Rectal smooth muscle tissue (tissue), 1 donor: ENCODE measurements around the gene RNF130.
"Not testable (repeated sequence)": the region's sequence is repeated elsewhere in the genome, so short reads cannot be mapped to it uniquely, and the experiment has no call there.

Experiments
- H3K27ac ChIP-seq: one replicate; pipeline ENCODE4 v1.7.0; 2013; ENCODE audit warnings: low read depth, low read length, inconsistent platforms
- H3K27me3 ChIP-seq: one replicate; pipeline ENCODE4 v1.7.0; 2013; ENCODE audit warnings: low read length; ENCODE audit not compliant: control insufficient read depth, insufficient read depth
- H3K36me3 ChIP-seq: one replicate; pipeline ENCODE4 v1.7.0; 2013; ENCODE audit warnings: low read length; ENCODE audit not compliant: control insufficient read depth, insufficient read depth
- H3K4me1 ChIP-seq: one replicate; pipeline ENCODE4 v1.7.0; 2013; ENCODE audit warnings: low read length; ENCODE audit not compliant: control insufficient read depth, insufficient read depth
- H3K4me3 ChIP-seq: one replicate; pipeline ENCODE4 v1.7.0; 2013; ENCODE audit warnings: low read length
- H3K9ac ChIP-seq: one replicate; pipeline ENCODE4 v1.7.0; 2013; ENCODE audit warnings: low read length

RNF130 gene

DNA sequence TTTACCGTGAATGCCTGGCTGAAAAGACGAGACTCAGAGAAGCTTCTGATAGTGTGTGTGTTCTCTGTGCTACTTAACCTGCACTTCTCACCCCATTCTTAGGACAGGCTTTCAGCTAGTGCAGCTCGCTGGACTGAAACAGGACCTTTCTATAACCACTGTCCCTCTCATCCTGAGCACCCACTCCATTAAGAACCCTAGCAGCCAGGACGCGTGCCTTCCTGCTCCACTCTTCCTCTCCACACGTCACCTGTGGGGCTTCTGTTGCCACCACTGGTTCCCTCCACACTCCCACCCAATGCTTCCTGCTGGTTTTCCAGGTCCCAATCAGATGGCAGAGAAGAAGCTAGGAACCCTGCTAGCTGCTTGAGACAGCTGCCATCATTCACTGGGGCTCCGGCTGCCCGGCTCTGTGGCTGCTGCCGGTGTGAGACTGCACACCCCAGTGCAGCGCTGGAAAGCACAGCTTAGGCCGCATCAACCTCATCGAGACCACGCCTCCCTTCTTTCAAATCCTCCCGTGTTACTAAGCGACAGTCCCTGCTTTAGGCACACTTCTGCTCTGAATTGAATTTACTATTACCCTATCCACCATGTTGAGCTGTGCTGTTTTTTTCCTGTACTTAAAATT lies 44.0 kb downstream of the RNF130 start:
- no peak overlapping the region for H3K27ac ChIP-seq
- no peak overlapping the region for H3K4me3 ChIP-seq
- no peaks in the 10 kb centered on the region for H3K27me3 ChIP-seq

DNA sequence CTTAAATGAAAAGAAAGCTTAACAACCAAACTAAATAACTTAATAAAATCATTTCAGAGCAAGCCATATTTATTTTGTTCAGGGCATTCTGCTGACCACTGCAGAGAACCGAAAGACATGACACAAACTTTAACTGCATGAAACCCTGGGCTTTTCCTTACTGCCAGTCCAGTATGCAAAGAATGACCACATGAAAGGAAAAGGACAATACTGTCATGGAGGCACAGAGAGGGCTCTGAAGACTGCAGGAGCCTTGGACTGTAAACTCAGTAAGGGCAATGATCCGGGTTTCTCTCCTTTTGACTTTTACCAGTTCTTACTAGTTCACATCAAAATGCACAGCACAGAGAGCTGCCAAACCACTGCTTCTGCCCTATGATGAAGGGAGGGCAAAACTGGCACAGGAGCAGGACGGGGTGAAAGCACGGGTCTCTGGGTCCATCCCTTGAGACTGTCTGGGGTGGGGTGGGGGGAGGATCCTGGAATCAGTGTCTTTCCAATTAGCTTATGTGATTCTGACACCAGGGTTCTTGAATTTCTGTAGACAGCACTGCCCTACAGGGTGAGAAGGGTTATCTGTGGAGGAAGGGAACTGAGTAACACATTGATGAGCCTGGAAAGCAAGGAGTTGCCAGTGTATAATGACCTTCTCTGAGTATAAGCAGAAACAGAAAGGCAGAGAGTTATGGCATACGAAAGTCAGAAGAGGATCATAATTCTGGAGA lies 44.7 kb downstream of the RNF130 start:
- Histone ChIP-seq H3K27me3 (no peaks in the 10 kb centered on the region), H3K4me3 (no peak overlapping the region), H3K4me1 (peaks cover 6% of the 10 kb centered on the region), H3K36me3 (no peaks in the 10 kb centered on the region), H3K9ac (no peak overlapping the region), H3K27ac (no peak overlapping the region)

More for the DNA sequence above, 44.0 kb downstream of the RNF130 start:
- Histone ChIP-seq H3K36me3 (no peaks in the 10 kb centered on the region), H3K4me1 (peaks cover 6% of the 10 kb centered on the region), H3K9ac (no peak overlapping the region)

DNA sequence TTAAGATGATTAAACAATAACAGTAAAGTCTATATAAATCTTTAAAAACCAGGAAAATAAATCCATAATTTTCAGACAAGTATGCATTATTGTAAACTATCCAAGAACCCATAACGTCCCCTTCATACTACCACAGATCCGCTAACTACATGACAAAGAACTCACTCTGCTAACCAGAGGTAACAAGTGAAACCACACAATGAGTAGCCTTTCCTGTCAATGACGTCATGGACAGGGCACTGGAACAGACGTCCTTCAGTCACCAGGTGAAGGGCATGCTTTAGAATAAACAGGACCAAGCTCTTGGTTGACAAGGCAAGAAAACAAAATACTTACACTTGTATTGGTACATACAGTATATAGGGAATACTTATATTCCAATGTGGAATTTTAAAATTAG lies 45.2 kb downstream of the RNF130 start:
- H3K4me3 ChIP-seq: no peak overlapping the region
- H3K4me1 ChIP-seq: peaks cover 6% of the 10 kb centered on the region
- H3K9ac ChIP-seq: no peak overlapping the region
- H3K27ac ChIP-seq: no peak overlapping the region
- H3K27me3 ChIP-seq: no peaks in the 10 kb centered on the region
- no peaks in the 10 kb centered on the region for H3K36me3 ChIP-seq

DNA sequence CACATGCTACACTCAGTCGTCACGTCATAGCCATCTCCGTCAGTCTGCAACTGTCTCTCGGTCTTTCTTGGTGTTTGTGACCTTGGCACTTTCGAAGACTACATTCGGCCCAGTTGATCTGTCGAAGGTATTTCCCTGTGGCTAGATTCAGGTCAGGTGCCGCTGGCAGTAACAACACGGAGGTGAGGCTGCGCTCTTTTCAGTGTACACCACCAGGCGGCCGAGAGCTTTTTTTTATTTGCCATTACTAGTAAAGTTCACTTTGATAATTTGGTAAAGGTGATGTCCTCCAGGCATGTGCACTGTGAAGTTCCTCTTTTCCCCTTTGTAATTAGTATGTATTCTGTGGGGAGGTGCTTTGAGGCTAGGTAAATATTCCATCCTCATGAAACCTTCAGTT lies 49.7 kb downstream of the RNF130 start:
- Histone ChIP-seq H3K4me1 (peaks cover 3% of the 10 kb centered on the region), H3K27ac (no peak overlapping the region), H3K27me3 (no peaks in the 10 kb centered on the region), H3K9ac (no peak overlapping the region), H3K4me3 (no peak overlapping the region), H3K36me3 (no peaks in the 10 kb centered on the region)

DNA sequence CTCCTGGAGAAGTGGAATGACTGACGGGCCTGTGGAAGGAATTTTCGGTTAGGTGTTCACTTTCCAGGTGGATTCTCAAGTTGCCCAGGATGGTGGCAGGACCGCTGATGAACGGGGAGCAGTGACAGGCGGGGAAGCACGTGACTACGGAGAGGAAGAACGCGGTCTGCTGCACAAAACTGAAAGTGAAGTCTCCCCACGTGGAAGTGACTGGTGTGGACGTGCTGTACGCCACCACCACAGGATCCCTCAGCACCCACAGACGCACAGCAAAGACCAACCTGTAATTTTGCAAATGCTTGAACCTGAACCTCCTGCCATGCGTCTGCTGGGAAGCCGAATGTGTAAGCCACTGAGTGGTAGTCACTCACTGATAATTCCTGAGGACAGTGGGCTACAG lies 51.4 kb downstream of the RNF130 start:
- H3K9ac ChIP-seq: no peak overlapping the region
- no peak overlapping the region for H3K27ac ChIP-seq
- H3K27me3 ChIP-seq: no peaks in the 10 kb centered on the region
- no peaks in the 10 kb centered on the region for H3K4me1 ChIP-seq
- no peak overlapping the region for H3K4me3 ChIP-seq
- H3K36me3 ChIP-seq: no peaks in the 10 kb centered on the region

DNA sequence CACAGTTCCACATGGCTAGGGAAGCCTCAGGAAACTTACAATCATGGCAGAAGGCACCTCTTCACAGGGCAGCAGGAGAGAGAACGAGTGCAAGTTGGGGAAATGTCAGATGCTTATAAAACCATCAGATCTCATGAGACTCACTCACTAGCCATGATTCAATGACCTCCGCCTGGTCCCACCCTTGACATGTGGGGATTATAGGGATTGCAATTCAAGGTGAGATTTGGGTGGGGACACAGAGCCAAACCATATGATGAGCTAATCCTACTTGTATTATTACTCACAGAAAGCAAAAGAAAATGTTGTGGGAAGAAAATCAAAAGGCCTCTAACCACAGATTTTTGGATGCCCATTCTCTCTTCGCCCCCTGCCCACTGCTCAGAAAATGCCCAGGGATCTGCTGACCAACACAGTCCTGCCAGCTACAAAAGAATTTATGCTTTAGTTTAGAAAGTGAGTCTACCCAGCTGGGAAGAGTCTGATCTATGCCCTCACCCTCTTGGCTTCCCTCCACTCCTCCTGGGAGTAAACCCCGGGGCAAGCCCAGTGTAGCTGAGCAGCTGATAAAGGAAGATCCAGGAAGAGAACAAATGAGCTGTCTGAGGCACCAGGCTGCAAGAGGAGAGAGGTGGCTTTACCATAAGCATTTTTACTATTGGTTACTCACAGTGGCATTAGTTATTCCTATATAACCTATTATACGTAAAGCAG lies 53.1 kb downstream of the RNF130 start:
- Histone ChIP-seq H3K27me3 (no peaks in the 10 kb centered on the region), H3K4me1 (no peaks in the 10 kb centered on the region), H3K36me3 (no peaks in the 10 kb centered on the region), H3K27ac (no peak overlapping the region), H3K4me3 (no peak overlapping the region), H3K9ac (no peak overlapping the region)

DNA sequence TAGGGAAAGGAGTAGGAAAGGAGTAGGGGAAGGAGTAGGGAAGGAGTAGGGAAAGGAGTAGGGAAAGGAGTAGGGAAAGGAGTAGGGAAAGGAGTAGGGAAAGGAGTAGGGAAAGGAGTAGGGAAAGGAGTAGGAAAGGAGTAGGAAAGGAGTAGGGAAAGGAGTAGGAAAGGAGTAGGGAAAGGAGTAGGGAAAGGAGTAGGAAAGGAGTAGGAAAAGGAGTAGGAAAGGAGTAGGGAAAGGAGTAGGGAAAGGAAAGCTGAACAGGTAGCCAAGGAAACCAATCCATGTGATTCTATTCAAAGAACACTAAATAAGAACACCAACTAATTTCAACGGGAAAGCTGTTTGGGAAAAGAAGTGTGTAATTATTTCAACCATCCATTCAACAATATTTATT lies 56.0 kb downstream of the RNF130 start:
- not testable (repeated sequence) for H3K36me3 ChIP-seq, H3K4me3 ChIP-seq, H3K9ac ChIP-seq, H3K27ac ChIP-seq, H3K27me3 ChIP-seq, H3K4me1 ChIP-seq

DNA sequence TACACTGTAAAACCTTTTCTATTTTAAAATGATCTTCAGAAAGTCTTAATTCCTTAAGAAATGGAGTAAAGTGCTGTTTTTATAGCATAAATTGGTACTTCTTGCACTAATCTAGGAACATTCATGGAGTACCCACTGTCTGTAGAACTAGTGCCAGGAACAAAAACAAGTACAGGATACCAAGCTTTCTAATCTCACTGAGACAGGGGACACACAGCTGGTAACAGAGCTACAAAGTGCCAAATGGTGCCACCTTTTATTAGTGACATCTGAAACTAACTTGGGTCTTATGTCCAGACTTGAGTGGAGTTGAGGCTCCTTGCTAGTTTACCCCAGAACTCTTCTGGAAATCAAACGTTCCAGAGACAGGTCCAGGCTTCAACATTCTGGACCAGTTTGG lies 57.9 kb downstream of the RNF130 start:
- no peaks in the 10 kb centered on the region for H3K36me3 ChIP-seq
- H3K27me3 ChIP-seq: no peaks in the 10 kb centered on the region
- H3K9ac ChIP-seq: no peak overlapping the region
- no peak overlapping the region for H3K4me3 ChIP-seq
- no peak overlapping the region for H3K27ac ChIP-seq
- no peaks in the 10 kb centered on the region for H3K4me1 ChIP-seq

DNA sequence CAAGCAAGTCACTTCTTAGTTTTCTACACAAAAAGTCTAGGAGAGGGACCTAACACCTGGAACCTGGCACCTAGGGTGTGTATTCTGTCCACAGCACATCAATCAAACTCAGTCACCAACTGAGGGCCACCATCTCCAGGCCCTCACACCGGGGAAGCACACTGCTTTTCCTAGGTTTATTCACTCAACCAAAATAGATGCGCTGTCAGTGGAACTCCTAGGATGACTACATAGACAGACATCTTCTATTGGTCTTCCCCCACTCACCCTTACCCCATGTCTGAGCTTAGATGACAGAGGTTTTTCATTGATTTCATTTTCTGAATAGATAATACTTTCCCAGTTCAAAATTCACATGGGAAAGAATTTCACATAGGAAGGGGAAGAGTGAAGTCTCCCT lies 59.2 kb downstream of the RNF130 start:
- H3K9ac ChIP-seq: no peak overlapping the region
- no peaks in the 10 kb centered on the region for H3K4me1 ChIP-seq
- H3K36me3 ChIP-seq: no peaks in the 10 kb centered on the region
- no peak overlapping the region for H3K4me3 ChIP-seq
- no peak overlapping the region for H3K27ac ChIP-seq
- H3K27me3 ChIP-seq: no peaks in the 10 kb centered on the region

DNA sequence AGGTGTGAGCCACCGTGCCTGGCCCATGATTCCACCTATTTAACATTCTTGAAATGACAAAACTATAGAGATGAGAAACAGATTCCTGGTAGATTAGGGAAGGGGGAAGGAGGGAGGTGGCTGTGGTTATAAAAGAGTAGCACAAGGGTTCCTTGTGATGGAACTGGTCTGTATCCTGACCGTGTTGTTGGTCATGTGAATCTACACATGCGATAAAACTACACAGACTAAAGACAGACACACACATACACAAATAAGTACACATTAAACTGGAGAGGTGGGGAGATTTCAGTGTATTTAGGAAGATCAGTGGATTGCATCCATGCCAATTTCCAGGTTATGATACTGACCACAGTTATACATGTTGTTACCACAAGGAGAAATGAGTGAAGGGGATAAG lies 60.9 kb downstream of the RNF130 start:
- no peaks in the 10 kb centered on the region for H3K4me1 ChIP-seq

DNA sequence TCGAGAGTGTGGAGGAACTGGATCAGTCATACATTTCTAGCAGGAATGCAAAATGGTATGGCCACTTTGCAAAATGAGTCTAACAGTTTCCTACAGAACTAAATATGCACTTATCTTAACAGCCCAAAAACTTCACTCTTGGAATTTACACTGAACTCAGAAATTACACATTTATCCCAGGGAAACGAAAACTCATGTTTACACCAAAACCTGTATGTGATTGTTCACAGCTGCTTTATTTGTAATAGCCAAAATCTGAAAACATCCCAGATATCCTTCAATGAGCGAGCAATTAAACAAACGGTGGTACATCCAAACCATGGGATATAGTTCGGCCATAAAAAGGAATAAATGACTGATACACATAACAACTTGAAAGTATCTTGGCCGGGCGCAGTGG lies 62.0 kb downstream of the RNF130 start:
- no peaks in the 10 kb centered on the region for H3K4me1 ChIP-seq
- H3K27ac ChIP-seq: no peak overlapping the region
- no peaks in the 10 kb centered on the region for H3K27me3 ChIP-seq
- H3K9ac ChIP-seq: no peak overlapping the region
- H3K36me3 ChIP-seq: no peaks in the 10 kb centered on the region
- no peak overlapping the region for H3K4me3 ChIP-seq

More for the DNA sequence above, 60.9 kb downstream of the RNF130 start:
- H3K27me3 ChIP-seq: no peaks in the 10 kb centered on the region
- no peaks in the 10 kb centered on the region for H3K36me3 ChIP-seq
- H3K9ac ChIP-seq: no peak overlapping the region
- H3K27ac ChIP-seq: no peak overlapping the region
- H3K4me3 ChIP-seq: no peak overlapping the region

DNA sequence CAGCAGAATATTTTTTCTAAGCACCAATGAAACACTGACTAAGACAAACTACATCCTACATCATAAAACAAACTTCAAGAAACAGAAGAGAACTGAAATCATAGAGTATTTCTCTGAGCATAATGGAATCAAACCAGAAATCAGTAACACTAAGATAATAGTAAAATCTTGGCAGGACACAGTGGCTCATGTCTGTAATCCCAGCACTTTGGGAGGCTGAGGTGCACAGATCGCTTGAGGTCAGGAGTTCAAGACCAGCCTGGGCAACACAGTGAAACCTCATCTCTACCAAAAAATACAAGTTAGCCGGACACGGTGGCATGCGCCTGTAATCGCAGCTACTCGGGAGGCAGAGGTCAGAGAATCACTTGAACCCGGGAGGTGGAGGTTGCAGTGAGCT lies 63.1 kb downstream of the RNF130 start:
- H3K9ac ChIP-seq: no peak overlapping the region
- H3K4me1 ChIP-seq: no peaks in the 10 kb centered on the region
- no peak overlapping the region for H3K4me3 ChIP-seq
- H3K36me3 ChIP-seq: no peaks in the 10 kb centered on the region
- H3K27ac ChIP-seq: no peak overlapping the region
- H3K27me3 ChIP-seq: no peaks in the 10 kb centered on the region
